ENCODE results near the gene NR6A1.

NR6A1 gene

DNA sequence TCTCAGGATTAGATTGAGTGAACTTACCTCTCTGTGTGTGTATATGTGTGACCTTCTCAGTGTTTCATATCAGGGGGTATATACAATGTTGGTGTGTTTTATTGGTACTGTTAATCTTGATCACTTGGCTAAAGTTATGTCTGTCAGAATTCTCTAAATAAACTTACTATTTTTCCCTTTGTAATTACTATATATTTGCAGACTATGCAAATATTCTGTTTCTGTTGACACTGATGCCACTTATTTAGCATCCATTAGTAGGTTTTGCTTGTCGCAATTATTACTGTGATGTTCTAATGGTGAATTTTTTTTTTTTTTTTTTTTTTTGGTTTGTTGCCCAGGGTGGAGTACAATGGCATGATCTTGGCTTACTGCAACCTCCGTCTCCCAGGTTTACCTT, 221.0 kb downstream of the NR6A1 start:
- H3K27ac ChIP-seq (ENCODE audit: extremely low read depth, low read depth, low read length) = no peak overlapping the region
- TF ChIP-seq ZNF664 (tag by site-specific recombination; IDR thresholded peaks at IDR 0.05) = no peak
- H3K36me3 ChIP-seq (ENCODE audit: control insufficient read depth in 2 of 2, insufficient read depth in 1 of 2, low read length in 2 of 2) = peaks cover 0 to 7% of the 10 kb centered on the region in 2 experiments; a peak in 1 of 3 replicates
- ChIA-PET POLR2A (no interaction called here), CTCF (interaction anchor here (0.7 to 7.3 kb wide), 4 partner anchors 13 to 162 kb away, joined by 3 to 71 read pairs (median 62); no protein-coding TSS in a partner anchor)
- H3K9me3 ChIP-seq (ENCODE audit: control insufficient read depth, insufficient read depth, low read depth, low read length) = no peaks in the 10 kb centered on the region
- H3K4me3 ChIP-seq (ENCODE audit: low read depth, low read length) = no peak overlapping the region
- H3K4me1 ChIP-seq (ENCODE audit: control insufficient read depth, insufficient read depth, low read length) = no peaks in the 10 kb centered on the region

DNA sequence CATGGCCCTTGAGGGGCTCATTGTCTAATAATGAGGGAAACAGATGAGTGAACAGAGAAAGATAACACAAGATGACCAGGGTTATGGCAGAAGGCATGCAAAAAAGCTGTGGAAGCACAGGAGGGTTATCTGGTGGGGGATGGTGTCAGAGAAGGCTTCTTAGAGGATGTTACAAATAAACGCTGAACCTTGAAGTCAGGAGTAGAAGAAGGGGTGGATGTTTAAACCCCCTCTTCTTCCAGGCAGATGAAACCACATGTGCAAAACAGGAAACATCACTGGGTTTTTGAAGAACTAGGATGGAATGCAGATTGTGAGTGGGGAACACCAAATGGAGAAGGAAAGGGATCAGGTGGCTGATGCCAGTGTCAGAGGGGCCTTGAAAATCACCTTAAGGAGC, 222.1 kb downstream of the NR6A1 start:
- TF ChIP-seq ZNF670 (tag by site-specific recombination; IDR thresholded peaks at IDR 0.05; ENCODE audit: low read depth) (no peak), ZNF561 (tag by site-specific recombination; IDR thresholded peaks at IDR 0.05; ENCODE audit: borderline replicate concordance) (no peak), ZNF248 (tag by site-specific recombination; IDR thresholded peaks at IDR 0.05) (no peak), ZNF2 (tag by site-specific recombination; IDR thresholded peaks at IDR 0.05) (no peak), ZBTB17 (tag by site-specific recombination; IDR thresholded peaks at IDR 0.05) (no peak)
- TF ChIP-seq, protein P1, sequence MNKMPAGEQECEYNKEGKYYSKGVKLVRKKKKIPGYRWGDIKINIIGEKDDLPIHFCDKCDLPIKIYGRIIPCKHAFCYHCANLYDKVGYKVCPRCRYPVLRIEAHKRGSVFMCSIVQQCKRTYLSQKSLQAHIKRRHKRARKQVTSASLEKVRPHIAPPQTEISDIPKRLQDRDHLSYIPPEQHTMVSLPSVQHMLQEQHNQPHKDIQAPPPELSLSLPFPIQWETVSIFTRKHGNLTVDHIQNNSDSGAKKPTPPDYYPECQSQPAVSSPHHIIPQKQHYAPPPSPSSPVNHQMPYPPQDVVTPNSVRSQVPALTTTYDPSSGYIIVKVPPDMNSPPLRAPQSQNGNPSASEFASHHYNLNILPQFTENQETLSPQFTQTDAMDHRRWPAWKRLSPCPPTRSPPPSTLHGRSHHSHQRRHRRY (tag by site-specific recombination; IDR thresholded peaks at IDR 0.05) = no peak
- CTCF ChIA-PET = interaction anchor here (0.6 to 7.3 kb wide), 5 partner anchors 11 to 216 kb away, joined by 3 to 71 read pairs (median 4); no protein-coding TSS in a partner anchor

DNA sequence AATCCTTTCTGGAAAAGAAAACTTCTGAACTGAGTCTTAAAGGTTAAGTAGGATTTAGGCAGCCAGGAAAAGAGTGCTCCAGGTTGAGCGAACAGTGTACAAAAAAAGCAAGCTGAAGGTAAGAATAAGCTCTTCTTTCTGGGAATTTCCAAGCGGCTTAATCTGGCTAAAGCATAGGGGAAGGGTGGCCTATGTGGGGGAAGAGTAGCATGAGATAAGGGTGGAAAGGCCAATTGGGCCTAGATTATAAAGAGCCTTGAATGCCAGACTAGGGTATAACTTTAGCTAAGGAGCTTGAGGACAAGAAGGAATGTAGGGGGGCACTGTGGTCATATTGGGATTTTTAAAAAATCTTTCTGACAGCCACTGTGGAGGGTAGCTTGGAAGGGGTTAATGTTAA, 226.6 kb downstream of the NR6A1 start:
- Histone ChIP-seq H3K4me1 (ENCODE audit: control insufficient read depth, insufficient read depth, low read length) (no peaks in the 10 kb centered on the region), H3K27ac (ENCODE audit: extremely low read depth, low read depth, low read length) (no peak overlapping the region), H3K4me3 (ENCODE audit: low read depth, low read length) (no peak overlapping the region), H3K36me3 (ENCODE audit: control insufficient read depth in 2 of 2, insufficient read depth in 1 of 2, low read length in 2 of 2) (peaks cover 0 to 7% of the 10 kb centered on the region in 2 experiments; a peak in 2 of 3 replicates), H3K9me3 (ENCODE audit: control insufficient read depth, insufficient read depth, low read depth, low read length) (no peaks in the 10 kb centered on the region)
- ChIA-PET CTCF (interaction anchor here (0.6 to 2.0 kb wide), 4 partner anchors 8 to 167 kb away, joined by 3 to 14 read pairs (median 6); no protein-coding TSS in a partner anchor), POLR2A (no interaction called here)
- TF ChIP-seq ZNF132 (tag by site-specific recombination; IDR thresholded peaks at IDR 0.05; ENCODE audit: borderline replicate concordance) (no peak), ZNF433 (tag by site-specific recombination; IDR thresholded peaks at IDR 0.05; ENCODE audit: low read depth) (no peak), YY1 (tag by site-specific recombination; IDR thresholded peaks at IDR 0.05) (no peak), ZNF549 (tag by site-specific recombination; IDR thresholded peaks at IDR 0.05) (no peak), ZBTB1 (tag by site-specific recombination; IDR thresholded peaks at IDR 0.05) (no peak), ZFP37 (tag by site-specific recombination; IDR thresholded peaks at IDR 0.05) (no peak), MYNN (tag by site-specific recombination; IDR thresholded peaks at IDR 0.05; ENCODE audit: borderline replicate concordance) (no peak), ZNF292 (tag by site-specific recombination; IDR thresholded peaks at IDR 0.05; ENCODE audit: borderline replicate concordance, low read depth) (no peak), ZNF623 (tag by site-specific recombination; IDR thresholded peaks at IDR 0.05) (no peak), ZNF174 (tag by site-specific recombination; IDR thresholded peaks at IDR 0.05) (no peak), BCL11B (tag by site-specific recombination; IDR thresholded peaks at IDR 0.05; ENCODE audit: low read depth) (no peak), KLF1 (tag by site-specific recombination; IDR thresholded peaks at IDR 0.05) (no peak), ZNF585B (tag by site-specific recombination; IDR thresholded peaks at IDR 0.05) (no peak), ZNF837 (tag by site-specific recombination; IDR thresholded peaks at IDR 0.05) (no peak)
- TF ChIP-seq, protein P2, sequence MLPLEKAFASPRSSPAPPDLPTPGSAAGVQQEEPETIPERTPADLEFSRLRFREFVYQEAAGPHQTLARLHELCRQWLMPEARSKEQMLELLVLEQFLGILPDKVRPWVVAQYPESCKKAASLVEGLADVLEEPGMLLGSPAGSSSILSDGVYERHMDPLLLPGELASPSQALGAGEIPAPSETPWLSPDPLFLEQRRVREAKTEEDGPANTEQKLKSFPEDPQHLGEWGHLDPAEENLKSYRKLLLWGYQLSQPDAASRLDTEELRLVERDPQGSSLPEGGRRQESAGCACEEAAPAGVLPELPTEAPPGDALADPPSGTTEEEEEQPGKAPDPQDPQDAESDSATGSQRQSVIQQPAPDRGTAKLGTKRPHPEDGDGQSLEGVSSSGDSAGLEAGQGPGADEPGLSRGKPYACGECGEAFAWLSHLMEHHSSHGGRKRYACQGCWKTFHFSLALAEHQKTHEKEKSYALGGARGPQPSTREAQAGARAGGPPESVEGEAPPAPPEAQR (tag by site-specific recombination; IDR thresholded peaks at IDR 0.05) = no peak
- TF ChIP-seq, protein P1 (tag by site-specific recombination; IDR thresholded peaks at IDR 0.05) = no peak
- TF ChIP-seq, protein P3, sequence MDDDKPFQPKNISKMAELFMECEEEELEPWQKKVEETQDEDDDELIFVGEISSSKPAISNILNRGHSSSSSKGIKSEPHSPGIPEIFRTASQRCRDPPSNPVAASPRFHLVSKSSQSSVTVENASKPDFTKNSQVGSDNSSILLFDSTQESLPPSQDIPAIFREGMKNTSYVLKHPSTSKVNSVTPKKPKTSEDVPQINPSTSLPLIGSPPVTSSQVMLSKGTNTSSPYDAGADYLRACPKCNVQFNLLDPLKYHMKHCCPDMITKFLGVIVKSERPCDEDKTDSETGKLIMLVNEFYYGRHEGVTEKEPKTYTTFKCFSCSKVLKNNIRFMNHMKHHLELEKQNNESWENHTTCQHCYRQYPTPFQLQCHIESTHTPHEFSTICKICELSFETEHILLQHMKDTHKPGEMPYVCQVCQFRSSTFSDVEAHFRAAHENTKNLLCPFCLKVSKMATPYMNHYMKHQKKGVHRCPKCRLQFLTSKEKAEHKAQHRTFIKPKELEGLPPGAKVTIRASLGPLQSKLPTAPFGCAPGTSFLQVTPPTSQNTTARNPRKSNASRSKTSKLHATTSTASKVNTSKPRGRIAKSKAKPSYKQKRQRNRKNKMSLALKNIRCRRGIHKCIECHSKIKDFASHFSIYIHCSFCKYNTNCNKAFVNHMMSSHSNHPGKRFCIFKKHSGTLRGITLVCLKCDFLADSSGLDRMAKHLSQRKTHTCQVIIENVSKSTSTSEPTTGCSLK (tag by site-specific recombination; IDR thresholded peaks at IDR 0.05) = no peak
- TF ChIP-seq, protein P4, sequence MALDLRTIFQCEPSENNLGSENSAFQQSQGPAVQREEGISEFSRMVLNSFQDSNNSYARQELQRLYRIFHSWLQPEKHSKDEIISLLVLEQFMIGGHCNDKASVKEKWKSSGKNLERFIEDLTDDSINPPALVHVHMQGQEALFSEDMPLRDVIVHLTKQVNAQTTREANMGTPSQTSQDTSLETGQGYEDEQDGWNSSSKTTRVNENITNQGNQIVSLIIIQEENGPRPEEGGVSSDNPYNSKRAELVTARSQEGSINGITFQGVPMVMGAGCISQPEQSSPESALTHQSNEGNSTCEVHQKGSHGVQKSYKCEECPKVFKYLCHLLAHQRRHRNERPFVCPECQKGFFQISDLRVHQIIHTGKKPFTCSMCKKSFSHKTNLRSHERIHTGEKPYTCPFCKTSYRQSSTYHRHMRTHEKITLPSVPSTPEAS (tag by site-specific recombination; IDR thresholded peaks at IDR 0.05) = no peak

More for the DNA sequence above, 222.1 kb downstream of the NR6A1 start:
- Histone ChIP-seq H3K27ac (ENCODE audit: extremely low read depth, low read depth, low read length) (no peak overlapping the region), H3K9me3 (ENCODE audit: control insufficient read depth, insufficient read depth, low read depth, low read length) (no peaks in the 10 kb centered on the region), H3K36me3 (ENCODE audit: control insufficient read depth in 2 of 2, insufficient read depth in 1 of 2, low read length in 2 of 2) (peaks cover 0 to 2% of the 10 kb centered on the region in 2 experiments; a peak in 1 of 3 replicates), H3K4me1 (ENCODE audit: control insufficient read depth, insufficient read depth, low read length) (no peaks in the 10 kb centered on the region), H3K4me3 (ENCODE audit: low read depth, low read length) (no peak overlapping the region)
- POLR2A ChIA-PET = no interaction called here

Data from HEK293 (cell line).